ENCODE data around the gene PIEZO1.
A peak's percentile ranks its signal among the peaks of the same experiment; 100 is the strongest.

Gene PIEZO1

GRCh38 chr16:88691129-88691813, 93.7 kb downstream of the PIEZO1 start:
- no peak for DNase-seq (ENCODE audit: low read depth in 3 of 3, low spot score in 1 of 3)

GRCh38 chr16:88690341-88691128, 94.5 kb downstream of the PIEZO1 start:
- DNase-seq (ENCODE audit: low read depth in 3 of 3, low spot score in 1 of 3), result no peak

- no peak for DNase-seq (ENCODE audit: low read depth in 3 of 3, low spot score in 1 of 3)
These were observed 96.8 kb downstream of the PIEZO1 start for GRCh38 chr16:88688013-88688778.

DNA sequence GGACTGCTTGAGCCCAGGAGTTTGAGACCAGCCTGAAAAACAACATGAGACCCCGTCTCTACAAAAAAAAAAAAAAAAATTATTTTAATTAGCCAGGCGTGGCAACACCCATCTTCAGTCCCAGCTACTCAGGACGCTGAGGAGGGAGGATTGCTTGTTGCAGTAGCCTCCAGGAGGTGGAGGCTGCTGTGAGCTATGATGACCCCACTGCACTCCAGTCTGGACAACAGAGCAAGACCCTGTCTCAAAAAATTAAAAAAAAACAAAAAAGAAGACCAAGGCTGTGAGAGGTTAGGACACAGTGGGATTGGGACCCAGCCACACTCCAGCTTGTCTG, 97.4 kb downstream of the PIEZO1 start:
- no peak for DNase-seq (ENCODE audit: low read depth in 3 of 3, low spot score in 1 of 3)

GRCh38 chr16:88687254-88687576, 97.8 kb downstream of the PIEZO1 start:
- no peak for DNase-seq (ENCODE audit: low read depth in 3 of 3, low spot score in 1 of 3)

- DNase-seq (ENCODE audit: low read depth in 3 of 3, low spot score in 1 of 3), result peak; percentile 52 to 84 (median 65)
These were observed 98.4 kb downstream of the PIEZO1 start, which contains the start of gene SNAI3 for GRCh38 chr16:88686439-88687253. SNAI3 (minus strand) TSS chr16:88686507; CDS start chr16:88686406, 101 bp downstream.

DNA sequence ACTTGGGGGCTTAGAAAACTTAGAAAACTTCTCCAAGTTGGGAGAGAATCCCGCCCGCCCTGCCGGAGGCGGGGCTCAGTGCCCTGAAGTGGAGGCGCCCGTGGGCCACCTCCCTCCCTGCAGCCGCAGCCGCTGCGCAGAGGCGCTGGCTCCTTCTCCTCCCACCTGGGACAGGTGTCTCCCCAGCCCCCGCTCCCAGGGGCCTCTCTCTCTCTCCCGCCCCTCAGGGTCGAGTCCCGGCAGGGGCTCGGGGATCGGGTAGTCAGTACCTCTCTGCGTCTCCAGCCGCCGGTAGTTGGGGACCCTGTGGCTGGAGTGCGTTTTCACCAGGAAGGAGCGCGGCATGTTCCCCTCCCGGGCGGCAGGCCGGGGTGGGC, 99.0 kb downstream of the PIEZO1 start:
- no peak for DNase-seq (ENCODE audit: low read depth in 3 of 3, low spot score in 1 of 3)

- DNase-seq (ENCODE audit: low read depth in 3 of 3, low spot score in 1 of 3), result no peak
These were observed 99.6 kb downstream of the PIEZO1 start for GRCh38 chr16:88685156-88686061.

DNA sequence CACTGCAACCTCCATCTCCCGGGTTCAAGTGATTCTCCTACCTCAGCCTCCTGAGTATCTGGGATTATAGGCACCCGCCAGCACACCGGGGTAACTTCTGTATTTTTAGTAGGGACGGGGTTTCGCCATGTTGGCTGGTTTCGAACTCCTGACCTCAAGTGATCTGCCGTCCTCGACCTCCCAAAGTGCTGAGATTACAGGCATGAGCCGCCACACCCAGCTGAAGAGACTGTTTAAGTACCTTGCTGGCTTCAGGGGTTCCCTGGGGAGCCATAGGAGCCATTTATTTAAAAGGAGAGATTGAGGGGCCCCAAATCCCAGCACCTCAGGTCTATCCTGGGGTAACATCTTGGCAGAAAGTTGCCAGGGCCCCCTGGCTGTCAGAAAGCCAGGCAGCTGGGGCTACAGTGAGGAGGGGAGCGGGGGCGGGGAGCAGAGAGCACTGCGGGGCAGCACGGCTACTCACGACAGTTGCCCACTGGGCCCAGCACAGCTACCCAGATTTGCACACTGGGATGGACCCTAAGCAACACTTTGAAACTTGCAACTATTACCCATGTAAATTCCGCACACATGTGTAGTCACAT, 100.4 kb downstream of the PIEZO1 start:
- no peak for DNase-seq (ENCODE audit: low read depth in 3 of 3, low spot score in 1 of 3)

- DNase-seq (ENCODE audit: low read depth in 3 of 3, low spot score in 1 of 3), result no peak
These were observed 103.1 kb downstream of the PIEZO1 start for GRCh38 chr16:88681709-88682451.

- no peak for DNase-seq (ENCODE audit: low read depth in 3 of 3, low spot score in 1 of 3)
These were observed 103.8 kb downstream of the PIEZO1 start for GRCh38 chr16:88681084-88681680.

DNA sequence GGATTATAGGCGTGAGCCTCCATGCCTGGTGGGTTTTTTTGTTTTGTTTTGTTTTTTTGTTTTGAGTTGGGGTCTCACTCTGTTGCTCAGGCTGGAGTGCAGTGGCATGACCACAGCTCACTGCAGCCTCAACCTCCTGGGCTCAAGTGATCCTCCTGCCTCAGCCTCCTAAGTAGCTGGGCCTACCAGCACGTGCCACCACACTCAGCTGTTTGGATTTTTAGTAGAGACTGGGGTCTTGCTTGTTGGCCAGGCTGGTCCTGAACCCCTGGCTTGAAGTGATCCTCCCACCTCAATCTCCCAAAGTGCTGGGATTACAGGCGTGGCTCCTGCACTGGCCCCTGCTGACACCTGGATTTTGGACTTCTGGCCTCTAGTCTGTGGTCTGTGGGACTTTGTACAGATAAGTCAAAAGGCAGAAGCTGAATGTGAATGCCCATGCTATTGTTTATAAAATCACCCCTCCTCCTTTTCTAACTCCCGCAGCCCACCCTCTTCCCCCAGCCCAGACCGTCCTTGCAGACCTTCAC, 104.4 kb downstream of the PIEZO1 start:
- no peak for DNase-seq (ENCODE audit: low read depth in 3 of 3, low spot score in 1 of 3)

GRCh38 chr16:88678224-88678979, 106.6 kb downstream of the PIEZO1 start:
- no peak for DNase-seq (ENCODE audit: low read depth in 3 of 3, low spot score in 1 of 3)

DNA sequence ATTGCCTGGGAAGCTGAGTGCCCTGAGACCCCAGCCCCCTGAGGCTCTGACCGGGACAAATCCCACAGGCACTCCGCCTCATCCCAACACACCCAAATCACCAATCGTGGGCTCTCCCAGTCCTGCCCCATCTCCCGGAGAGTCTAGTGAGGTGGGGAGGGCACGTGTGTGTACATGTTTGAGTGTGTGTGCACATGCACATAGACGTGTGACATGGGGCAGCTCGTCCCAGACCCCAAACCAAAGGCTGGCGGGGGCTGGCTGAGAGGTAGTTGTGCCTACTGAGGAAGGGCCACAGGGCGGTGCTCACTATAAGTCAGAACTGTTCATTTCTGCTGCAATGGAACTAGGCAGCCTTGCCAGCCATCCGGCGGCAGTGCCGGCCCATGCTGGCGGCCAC, 107.3 kb downstream of the PIEZO1 start:
- no peak for DNase-seq (ENCODE audit: low read depth in 3 of 3, low spot score in 1 of 3)

GRCh38 chr16:88676502-88677242, 108.3 kb downstream of the PIEZO1 start:
- no peak for DNase-seq (ENCODE audit: low read depth in 3 of 3, low spot score in 1 of 3)

- no peak for DNase-seq (ENCODE audit: low read depth in 3 of 3, low spot score in 1 of 3)
These were observed 111.2 kb downstream of the PIEZO1 start for GRCh38 chr16:88673716-88674379.

DNA sequence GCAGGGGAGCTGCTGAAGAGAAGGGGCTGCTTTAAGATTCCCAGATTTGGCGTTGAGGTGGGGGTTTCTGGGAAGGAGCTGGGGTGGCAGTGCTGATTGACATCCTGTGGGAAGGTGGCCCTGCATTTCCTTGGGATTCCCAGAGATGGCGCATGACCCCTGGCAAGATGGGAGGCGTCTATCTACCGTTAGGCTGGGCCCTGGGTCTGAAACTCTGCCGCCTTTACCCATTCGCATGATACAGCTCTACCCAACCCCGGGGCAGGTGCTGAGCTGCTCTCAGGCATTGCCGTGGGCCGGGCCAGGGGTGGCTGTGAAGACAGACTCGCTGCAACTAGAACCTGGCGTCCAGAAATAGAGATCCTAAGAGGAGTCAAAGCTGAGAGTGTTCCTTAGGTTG, 112.2 kb downstream of the PIEZO1 start:
- no peak for DNase-seq (ENCODE audit: low read depth in 3 of 3, low spot score in 1 of 3)
